ENCODE measurements around the gene KCND2.

- TF ChIP-seq EZH2phosphoT487 (IDR thresholded peaks at IDR 0.05; ENCODE audit: borderline replicate concordance, low read length) (no peak), CTCF (conservative IDR thresholded peaks at IDR 0.05; ENCODE audit: low read depth, low read length) (no peak), EZH2 (IDR thresholded peaks at IDR 0.05; ENCODE audit: low read length, unreplicated experiment) (no peak)
These were observed 442.0 kb downstream of the KCND2 start for GRCh38 chr7:120714945-120715344.

Measured in PC-3 (cell line).